Activated CD4-positive, alpha-beta T cell treated with anti-CD3 and anti-CD28 coated beads, Interleukin-2, amount 50 U/mL, for 48 hours (primary cell): Measurements from ENCODE around the gene PRSS1.
A peak's percentile ranks its signal among the peaks of the same experiment; 100 is the strongest.
"Not testable (repeated sequence)": the region's sequence is repeated elsewhere in the genome, so short reads cannot be mapped to it uniquely, and the experiment has no call there.

Source experiments
- DNase-seq, 2 experiments: peaks; one replicate each; pipeline ENCODE4 v3.0.0-alpha.2; 2020

The PRSS1 gene

GRCh38 chr7:142749218-142749993 is at the start of gene PRSS1:
Gene PRSS1, plus strand, starts transcription at chr7:142749472. Its CDS starts 13 bp downstream, at chr7:142749485.
- DNase-seq = no peak

DNA sequence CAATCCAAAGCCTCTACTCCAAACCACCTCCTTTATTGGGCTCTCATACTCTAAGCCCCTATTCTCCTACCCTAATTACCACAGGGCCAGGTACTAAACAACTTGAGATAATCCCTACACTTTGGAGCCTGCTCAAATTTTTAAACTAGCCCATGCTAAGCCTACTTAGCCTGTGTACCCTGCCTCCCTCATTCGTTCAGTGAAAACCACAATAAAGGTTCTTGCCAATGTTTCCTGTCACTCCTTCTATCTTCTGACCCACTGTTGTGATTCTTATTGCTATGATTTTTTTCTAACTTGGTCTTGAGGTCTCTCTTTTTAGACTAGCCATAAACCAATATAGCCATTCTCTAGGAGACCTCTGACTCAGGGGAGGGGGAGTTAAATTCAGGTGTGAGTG is 48.3 kb upstream of the PRSS1 start:
- not testable (repeated sequence) for DNase-seq

DNA sequence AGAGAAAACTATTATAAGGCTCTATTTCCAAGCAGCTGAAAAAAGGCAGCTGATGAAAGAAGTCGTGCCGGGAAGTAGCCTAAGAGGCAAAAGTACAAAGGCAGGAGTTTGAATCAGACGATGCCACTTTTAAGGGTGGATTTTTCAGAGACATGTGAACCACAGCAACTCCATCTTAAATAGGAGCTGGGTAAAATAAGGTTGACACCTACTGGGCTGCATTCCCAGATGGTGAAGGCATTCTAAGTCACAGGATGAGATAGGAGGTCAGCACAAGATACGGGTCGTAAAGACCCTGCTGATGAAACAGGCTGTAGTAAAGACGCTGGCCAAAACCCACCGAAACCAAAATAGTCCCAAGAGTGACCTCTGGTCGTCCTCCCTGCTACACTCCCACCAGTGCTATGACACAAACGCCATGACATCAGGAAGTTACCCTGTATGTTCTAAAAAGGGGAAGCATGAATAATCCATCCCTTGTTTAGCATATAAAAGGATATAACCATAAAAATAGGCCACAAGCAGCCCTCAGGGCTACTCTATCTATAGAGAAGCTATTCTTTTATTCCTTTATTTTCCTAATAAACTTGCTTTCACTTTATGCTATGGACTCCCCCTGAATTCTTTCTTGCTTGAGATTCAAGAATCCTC is 45.5 kb upstream of the PRSS1 start:
- DNase-seq = no peak

GRCh38 chr7:142708726-142709125 is 40.5 kb upstream of the PRSS1 start:
- DNase-seq = not testable (repeated sequence)

DNA sequence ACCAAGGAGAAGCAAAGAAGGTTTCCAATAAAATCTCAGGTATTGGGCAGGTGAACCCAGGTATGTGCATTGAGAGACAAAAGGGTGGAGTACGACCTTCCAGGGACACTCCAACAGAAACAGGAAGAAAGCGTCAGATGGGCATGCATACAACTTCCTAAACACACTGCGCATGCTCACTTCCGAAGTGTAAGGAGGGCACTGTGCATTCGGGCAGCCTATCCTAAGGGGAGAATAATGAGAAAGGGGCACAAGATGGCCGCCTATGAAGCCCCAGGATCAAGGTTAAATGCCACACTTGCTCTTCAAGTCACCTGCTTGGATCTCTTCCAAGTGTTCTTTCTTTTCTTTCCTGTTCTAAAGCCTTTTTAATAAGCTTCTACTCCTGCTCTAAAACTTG is 39.4 kb upstream of the PRSS1 start:
- DNase-seq = no peak

DNA sequence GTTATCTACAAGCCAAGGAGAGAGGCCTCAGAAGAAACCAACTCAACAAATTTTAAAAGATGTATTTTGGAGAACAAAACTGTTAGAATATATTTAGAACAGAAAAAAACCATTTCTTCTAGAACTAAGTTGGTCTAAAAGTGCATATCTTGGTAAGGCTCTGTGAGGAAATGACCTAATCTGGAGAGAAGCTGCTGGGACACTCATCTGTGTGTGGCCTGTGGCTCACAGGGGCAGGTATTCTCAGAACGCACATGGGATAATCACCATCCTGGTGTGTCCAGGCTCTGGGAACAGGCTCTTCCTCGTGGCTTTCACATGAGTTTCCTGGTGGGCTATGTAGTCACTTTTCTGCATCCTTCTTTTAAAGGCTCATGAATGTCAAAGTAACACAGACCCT is 38.1 kb upstream of the PRSS1 start:
- no peak for DNase-seq

DNA sequence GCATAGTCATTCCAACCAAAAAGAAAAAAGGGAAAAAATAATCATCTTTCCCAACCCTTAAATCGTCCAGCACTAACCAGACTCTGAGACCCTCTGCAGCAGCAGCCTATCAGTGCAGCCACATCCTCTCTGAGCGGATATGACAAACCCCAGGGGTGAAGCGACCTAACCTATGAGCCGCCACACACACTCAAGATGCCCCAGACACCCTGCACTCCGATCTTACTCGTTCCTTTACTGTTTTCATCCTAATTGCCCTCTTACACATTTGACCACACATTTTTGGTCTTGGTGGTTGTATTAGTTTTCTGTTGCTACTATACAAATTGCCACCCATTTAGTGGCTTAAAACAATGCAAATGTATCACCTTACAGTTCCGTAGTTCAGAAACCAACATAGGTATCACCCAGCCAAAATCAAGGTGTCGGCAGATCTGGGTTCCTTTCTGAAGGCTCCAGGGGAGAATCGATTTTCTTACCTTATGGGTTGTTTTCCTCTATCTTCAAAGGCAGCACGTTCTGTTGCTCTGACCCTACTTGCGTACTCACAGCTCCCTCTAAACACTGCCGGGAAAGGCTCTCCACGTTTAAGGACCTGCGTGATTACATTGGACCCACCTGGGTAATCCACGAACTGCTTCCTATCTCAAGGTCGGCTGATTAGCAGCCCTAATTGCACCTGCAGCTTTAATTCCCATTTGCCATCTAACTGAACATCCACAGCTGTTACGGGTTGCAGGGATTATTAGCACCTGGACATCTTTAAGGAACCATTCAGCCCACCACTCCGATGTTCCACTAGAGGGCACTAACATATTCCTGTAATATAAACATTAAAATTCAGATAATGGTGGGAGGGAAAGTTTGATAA is 37.3 kb upstream of the PRSS1 start:
- peak in 1 of 2 experiments; percentile 27 for DNase-seq

DNA sequence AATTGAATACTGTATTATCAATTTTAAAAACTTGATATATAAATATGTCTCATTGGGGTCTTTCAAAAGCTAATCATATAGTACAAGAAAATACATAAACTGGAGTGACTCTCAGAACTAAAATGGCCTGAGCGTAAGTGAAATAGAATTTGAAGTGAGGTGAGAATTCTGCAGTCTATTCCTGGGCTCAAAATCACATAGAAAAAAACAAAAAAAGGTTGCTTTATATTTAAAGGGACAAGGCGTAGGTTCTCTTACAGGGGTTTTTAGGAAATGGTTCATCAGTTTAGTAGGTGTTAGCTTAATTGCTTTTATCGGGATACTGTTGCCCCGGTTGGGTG is 36.7 kb upstream of the PRSS1 start:
- DNase-seq = no peak

DNA sequence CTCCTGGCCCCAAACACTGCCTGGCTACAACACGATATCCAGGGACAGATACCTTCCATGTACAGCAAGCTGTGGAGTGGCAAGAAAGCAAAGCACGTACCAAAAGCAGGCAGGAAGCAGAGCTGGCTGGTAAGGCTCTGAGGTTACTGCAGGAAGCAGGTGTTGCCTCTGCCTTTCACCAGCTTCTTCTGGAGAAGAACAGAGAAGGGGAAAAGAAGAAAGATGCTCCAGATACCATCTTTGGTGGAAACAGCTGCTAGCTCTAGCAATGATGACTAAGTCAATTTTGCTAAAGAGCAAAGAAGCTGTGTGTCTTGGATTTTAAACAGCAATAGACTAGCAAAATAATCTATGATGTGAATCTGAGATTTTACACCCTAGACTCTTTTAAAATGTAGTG is 34.9 kb upstream of the PRSS1 start:
- peak in 1 of 2 experiments; percentile 20 for DNase-seq

DNA sequence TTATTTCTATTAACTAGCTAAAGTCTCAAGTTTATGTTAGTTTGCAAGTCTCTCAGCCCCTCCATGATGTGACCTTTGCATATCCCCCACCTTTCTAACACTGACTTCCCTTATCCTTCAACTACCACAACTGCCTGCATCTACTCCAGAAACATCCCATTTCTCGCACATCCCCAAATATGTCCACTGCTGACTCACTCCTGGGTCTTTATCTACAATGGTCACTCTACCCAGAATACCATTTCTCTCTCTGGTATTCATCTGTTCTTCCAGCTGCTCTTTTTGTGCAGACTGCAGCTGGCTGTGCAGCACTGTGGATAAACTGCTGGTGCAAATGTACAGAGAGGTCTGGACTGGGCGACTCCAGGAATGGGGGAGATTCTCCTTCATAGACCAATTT is 32.7 kb upstream of the PRSS1 start:
- no peak for DNase-seq

GRCh38 chr7:142717453-142717852 is 31.8 kb upstream of the PRSS1 start:
- DNase-seq = no peak

GRCh38 chr7:142718313-142718712 is 31.0 kb upstream of the PRSS1 start:
- no peak for DNase-seq

DNA sequence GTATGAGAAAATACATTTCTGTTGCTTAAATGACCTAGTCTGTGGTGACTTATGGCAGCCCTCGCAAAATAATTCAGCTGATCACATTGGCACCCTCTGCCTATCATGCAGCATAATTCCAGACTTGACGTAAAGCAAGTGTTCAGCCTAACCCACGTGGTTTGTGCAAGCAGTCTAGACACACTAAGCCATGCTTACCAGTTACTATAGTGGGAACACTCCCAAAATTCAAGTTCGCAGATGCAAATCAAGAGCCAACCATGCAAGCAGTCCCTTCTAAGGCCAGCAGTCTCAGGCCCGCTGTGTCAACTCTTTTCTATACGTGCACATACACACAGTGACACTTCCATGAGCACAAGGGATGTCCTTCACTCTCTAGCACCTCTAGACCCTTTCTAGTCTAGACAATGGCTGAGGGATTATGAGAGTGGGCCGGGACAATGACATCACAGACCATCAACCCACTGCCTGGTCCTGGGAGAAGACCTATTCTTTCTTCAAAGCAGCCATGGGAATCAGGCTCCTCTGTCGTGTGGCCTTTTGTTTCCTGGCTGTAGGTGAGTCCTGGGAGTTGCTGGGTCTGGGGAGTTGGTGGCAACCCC is 29.0 kb upstream of the PRSS1 start:
- no peak for DNase-seq

GRCh38 chr7:142720986-142721385 is 28.3 kb upstream of the PRSS1 start:
- no peak for DNase-seq

GRCh38 chr7:142722248-142722794 is 27.0 kb upstream of the PRSS1 start:
- no peak for DNase-seq

- DNase-seq = no peak
Measured at GRCh38 chr7:142733271-142733670, 16.0 kb upstream of the PRSS1 start.

GRCh38 chr7:142739923-142740492 is 9.3 kb upstream of the PRSS1 start:
- no peak for DNase-seq

- DNase-seq = no peak
Measured at GRCh38 chr7:142740786-142741185, 8.5 kb upstream of the PRSS1 start.

- not testable (repeated sequence) for DNase-seq
Measured at GRCh38 chr7:142741932-142742331, 7.3 kb upstream of the PRSS1 start.

- DNase-seq = no peak
Measured at GRCh38 chr7:142745091-142745635, 4.1 kb upstream of the PRSS1 start.

GRCh38 chr7:142745745-142746144 is 3.5 kb upstream of the PRSS1 start:
- no peak for DNase-seq

- DNase-seq = no peak
Measured at GRCh38 chr7:142746264-142746663, 3.0 kb upstream of the PRSS1 start.
